IMR-90 (cell line): ENCODE data around the gene CDH22. TPM values are rescaled to one million over a fixed set of nuclear protein-coding genes. Genes with fewer than 3 reads are reported as not detected.

Source experiments
- ATAC-seq: fragments of 200-7000 bp; cut with Tn5 transposase; 2 replicates; pipeline ENCODE4 v1.9.1; 2020; ENCODE audit warnings: low read depth, mild to moderate bottlenecking, moderate library complexity
- BruUV-seq: library from RNA; stranded (reverse); fragments of 400-500 nt; replicated peaks from 2 replicates; lab custom pipeline; 2021; lab: Mats Ljungman, UMichigan
- CTCF ChIA-PET: fragments of 300-600 bp; formaldehyde crosslinking; extraction: SDS; loops from one replicate; lab custom pipeline; 2021; ENCODE audit warnings: antibody characterized with exemption; lab: Yijun Ruan, JAX
- POLR2A ChIA-PET: fragments of 300-600 bp; sonication (Branson Sonifier 250); formaldehyde crosslinking; loops from one replicate; lab custom pipeline; 2022; ENCODE audit warnings: antibody characterized with exemption; ENCODE audit not compliant: unreplicated experiment; lab: Charles Lee
- DNase-seq: peaks from one replicate; pipeline ENCODE4 v3.0.0; 2013
- H2AFZ ChIP-seq: replicated peaks from 2 replicates; pipeline ENCODE3; 2013; ENCODE audit warnings: low read length, mild to moderate bottlenecking; ENCODE audit not compliant: poor library complexity
- H2AK5ac ChIP-seq: 2 replicates; pipeline ENCODE4 v1.6.1; 2013; ENCODE audit warnings: low read depth, low read length, inconsistent platforms
- H2AK9ac ChIP-seq: replicated peaks from 2 replicates; pipeline ENCODE3; 2013; ENCODE audit warnings: mild to moderate bottlenecking, low read depth, low read length, moderate library complexity; ENCODE audit not compliant: poor library complexity
- H2BK120ac ChIP-seq: 2 replicates; pipeline ENCODE4 v1.6.1; 2013; ENCODE audit warnings: low read depth, low read length, inconsistent platforms
- H2BK15ac ChIP-seq: 3 replicates; pipeline ENCODE4 v1.6.1; 2013; ENCODE audit warnings: low read depth, low read length, inconsistent platforms
- H2BK20ac ChIP-seq: 2 replicates; pipeline ENCODE4 v1.6.1; 2013; ENCODE audit warnings: low read depth, mild to moderate bottlenecking, inconsistent platforms, low read length, moderate library complexity
- H2BK5ac ChIP-seq: 2 replicates; pipeline ENCODE4 v1.6.1; 2013; ENCODE audit warnings: mild to moderate bottlenecking, low read depth, low read length, inconsistent platforms; ENCODE audit not compliant: poor library complexity, severe bottlenecking
- H3K14ac ChIP-seq: replicated peaks from 2 replicates; pipeline ENCODE4 v1.6.1; 2013; ENCODE audit warnings: low read depth, low read length, inconsistent platforms
- H3K18ac ChIP-seq: 2 replicates; pipeline ENCODE4 v1.6.1; 2013; ENCODE audit warnings: low read depth, low read length, control low read depth
- H3K23ac ChIP-seq: 2 replicates; pipeline ENCODE4 v1.6.1; 2013; ENCODE audit warnings: low read depth, low read length, inconsistent platforms
- H3K27ac ChIP-seq: 2 replicates; pipeline ENCODE4 v1.5.1; 2013; ENCODE audit warnings: mild to moderate bottlenecking, control low read depth, low read length; ENCODE audit not compliant: insufficient read depth
- H3K27me3 ChIP-seq: 2 replicates; pipeline ENCODE4 v1.6.1; 2013; ENCODE audit warnings: low read length; ENCODE audit not compliant: control insufficient read depth, insufficient read depth
- H3K36me3 ChIP-seq: 2 replicates; pipeline ENCODE4 v1.6.1; 2013; ENCODE audit warnings: low read length, mixed read lengths; ENCODE audit not compliant: control insufficient read depth, insufficient read depth
- H3K4ac ChIP-seq: 2 replicates; pipeline ENCODE4 v1.6.1; 2013; ENCODE audit warnings: low read depth, low read length, inconsistent platforms
- H3K4me1 ChIP-seq: 2 replicates; pipeline ENCODE4 v1.6.1; 2013; ENCODE audit warnings: low read length, mixed read lengths; ENCODE audit not compliant: control insufficient read depth, insufficient read depth
- H3K4me2 ChIP-seq: 2 replicates; pipeline ENCODE4 v1.6.1; 2013; ENCODE audit warnings: low read depth, mild to moderate bottlenecking, control low read depth, low read length, moderate library complexity
- H3K4me3 ChIP-seq: 2 replicates; pipeline ENCODE4 v1.5.1; 2013; ENCODE audit warnings: low read depth, mild to moderate bottlenecking, control low read depth, low read length, moderate library complexity; ENCODE audit not compliant: insufficient read depth
- H3K56ac ChIP-seq: 2 replicates; pipeline ENCODE4 v1.6.1; 2013; ENCODE audit warnings: low read length, inconsistent platforms; ENCODE audit not compliant: insufficient read depth; ENCODE audit errors: extremely low read depth
- H3K79me1 ChIP-seq, 2 experiments: 2 replicates each; pipeline ENCODE4 v1.6.1; 2013; ENCODE audit warnings: low read length in 2 of 2, inconsistent platforms in 1 of 2, low read depth in 1 of 2
- H3K9ac ChIP-seq: 2 replicates; pipeline ENCODE4 v1.6.1; 2013; ENCODE audit warnings: low read depth, low read length, control low read depth
- H3K9me1 ChIP-seq: 2 replicates; pipeline ENCODE4 v1.6.1; 2013; ENCODE audit warnings: low read length, inconsistent platforms; ENCODE audit not compliant: insufficient read depth
- H3K9me3 ChIP-seq: 2 replicates; pipeline ENCODE4 v1.6.1; 2013; ENCODE audit warnings: low read length; ENCODE audit not compliant: control insufficient read depth, insufficient read depth
- H4K20me1 ChIP-seq: 2 replicates; pipeline ENCODE4 v1.6.1; 2013; ENCODE audit warnings: low read length, inconsistent platforms; ENCODE audit not compliant: insufficient read depth
- H4K5ac ChIP-seq: 2 replicates; pipeline ENCODE4 v1.6.1; 2013; ENCODE audit warnings: mild to moderate bottlenecking, low read depth, low read length, control low read depth
- H4K8ac ChIP-seq, 2 experiments: 2 replicates each; pipeline ENCODE4 v1.6.1; 2013; ENCODE audit warnings: low read depth in 2 of 2, low read length in 2 of 2, control low read depth in 1 of 2, inconsistent platforms in 1 of 2
- H4K91ac ChIP-seq: 2 replicates; pipeline ENCODE4 v1.6.1; 2013; ENCODE audit warnings: low read depth, low read length, inconsistent platforms; ENCODE audit not compliant: insufficient read depth
- FOS ChIP-seq: fragments of 150-350 bp; IDR thresholded peaks from 2 replicates; pipeline ENCODE4 v1.6.1; 2016; ENCODE audit warnings: low read depth, low read length
- POLR2A ChIP-seq: IDR thresholded peaks from 2 replicates; pipeline ENCODE4 v1.6.1; 2012; ENCODE audit warnings: mild to moderate bottlenecking, low read depth, low read length
- RAD21 ChIP-seq: IDR thresholded peaks from 2 replicates; pipeline ENCODE4 v1.6.1; 2012; ENCODE audit warnings: low read length, improper control_type of control experiment
- WGBS, 2 experiments: methylation state at CpG; one replicate each; pipeline versions ENCODE4 v1.1.5 to v1.1.7; 2013; ENCODE audit warnings: missing lambda C conversion rate in 2 of 2; ENCODE audit not compliant: insufficient read length in 1 of 2; ENCODE audit errors: extremely low coverage in 2 of 2; 5-methylcytosine and 5-hydroxymethylcytosine counted together
- dilution Hi-C: fragments of 300-500 bp; cut with HindIII; formaldehyde crosslinking; loops from one replicate; pipeline ENCODE4 v1.14.3; 2018; ENCODE audit warnings: low sequenced_read_pairs; ENCODE audit not compliant: unreplicated experiment
- in situ Hi-C: fragments of 300-500 bp; cut with MboI; formaldehyde crosslinking; loops from 3 replicates; pipeline ENCODE4 v1.14.3; 2019; ENCODE audit warnings: low sequenced_read_pairs, inconsistent platforms, mixed read lengths
- intact Hi-C: fragments of 100-400 bp; cut with micrococcal nuclease; formaldehyde crosslinking; loops from 2 replicates; pipeline ENCODE4 v1.10.0; 2022
- polyA plus RNA-seq, 3 experiments: library from polyadenylated mRNA; depleted of rRNA; stranded (reverse); fragments of >200 nt; gene quantifications; 2 replicates each; pipeline ENCODE4 v1.2.3, GENCODE V29; 2012; ENCODE audit warnings: low replicate concordance in 1 of 3
- total RNA-seq: library from RNA; depleted of rRNA; stranded (reverse); fragments of >200 nt; gene quantifications from 2 replicates; pipeline ENCODE4 v1.2.3, GENCODE V29; 2012

CDH22 gene
- total and polyA plus RNA-seq, 2 of the 4 experiments (the other 2 are of a cell fraction), result not detected

- Histone ChIP-seq H3K18ac (no peak overlapping the region), H3K9ac (no peak overlapping the region), H4K91ac (no peak overlapping the region), H3K4ac (no peak overlapping the region), H2BK15ac (no peak overlapping the region), H3K36me3 (no peaks in the 10 kb centered on the region), H3K56ac (no peak overlapping the region), H3K9me1 (no peaks in the 10 kb centered on the region), H2AK9ac (no peak overlapping the region), H2BK20ac (no peak overlapping the region), H3K14ac (no peak overlapping the region), H3K23ac (no peak overlapping the region), H3K27me3 (peaks cover 91% of the 10 kb centered on the region), H3K27ac (no peak overlapping the region), H3K4me3 (no peak overlapping the region), H4K5ac (no peak overlapping the region), H4K20me1 (no peaks in the 10 kb centered on the region), H3K79me1 (no peaks in the 10 kb centered on the region), H4K8ac (no peak overlapping the region), H3K4me2 (no peak overlapping the region), H3K9me3 (no peaks in the 10 kb centered on the region), H2BK5ac (no peak overlapping the region), H2BK120ac (no peak overlapping the region), H2AK5ac (no peak overlapping the region), H2AFZ (no peak overlapping the region), H3K4me1 (no peaks in the 10 kb centered on the region)
- ChIA-PET CTCF (no interaction called here), POLR2A (no interaction called here)
- ATAC-seq (no peak), DNase-seq (no peak)
- in situ Hi-C loops, result no loop called here
- intact Hi-C loops, result no loop called here
- WGBS, 2 experiments, result 0% methylated on average over 11 of the region's 47 CpGs; no CpG with 5 or more reads in 1 of the 2 experiments
- no TSS peak for BruUV-seq
- TF ChIP-seq RAD21 (no peak), FOS (no peak), POLR2A (no peak)
- dilution Hi-C loops, result no loop called here
Measured at GRCh38 chr20:46312075-46312944, 4.0 kb upstream of the CDH22 start.
